A673 (cell line): ENCODE data around the gene PARD3. TPM values are rescaled to one million over a fixed set of nuclear protein-coding genes. Genes with fewer than 3 reads are reported as not detected.

Experiments used
- BruUV-seq: library from RNA; stranded (reverse); fragments of 400-500 nt; replicated peaks from 2 replicates; lab custom pipeline; 2021; lab: Mats Ljungman, UMichigan
- CTCF ChIA-PET: fragments of 300-600 bp; sonication (Branson Sonifier 250); formaldehyde crosslinking; loops from one replicate; lab custom pipeline; 2022; ENCODE audit warnings: antibody characterized with exemption; lab: Charles Lee
- POLR2A ChIA-PET: fragments of 300-600 bp; sonication (Branson Sonifier 250); formaldehyde crosslinking; loops from one replicate; lab custom pipeline; 2022; ENCODE audit warnings: antibody characterized with exemption; ENCODE audit not compliant: low non-redundant PET; lab: Charles Lee
- DNase-seq: peaks from one replicate; pipeline ENCODE4 v3.0.0-alpha.2; 2015; ENCODE audit warnings: low spot score
- H3K27ac ChIP-seq: fragments of 200-600 bp; sonication (generic); 2 replicates; pipeline ENCODE4 v1.5.1; 2016; ENCODE audit warnings: mixed run types, low read depth, mild to moderate bottlenecking, mixed read lengths, antibody characterized with exemption, low read length; ENCODE audit not compliant: poor library complexity, severe bottlenecking
- H3K27me3 ChIP-seq: fragments of 200-600 bp; sonication (generic); replicated peaks from 2 replicates; pipeline ENCODE4 v1.6.1; 2017; ENCODE audit warnings: mixed run types, low read depth, mild to moderate bottlenecking, mixed read lengths, antibody characterized with exemption, low read length; ENCODE audit not compliant: insufficient read depth, poor library complexity
- H3K36me3 ChIP-seq: fragments of 200-600 bp; sonication (generic); 2 replicates; pipeline ENCODE4 v1.6.1; 2016; ENCODE audit warnings: mixed run types, mild to moderate bottlenecking, mixed read lengths, antibody characterized with exemption, low read length; ENCODE audit not compliant: insufficient read depth, poor library complexity, severe bottlenecking
- H3K4me1 ChIP-seq: fragments of 200-600 bp; sonication (generic); 2 replicates; pipeline ENCODE4 v1.6.1; 2017; ENCODE audit warnings: mixed run types, mild to moderate bottlenecking, mixed read lengths, antibody characterized with exemption, low read length; ENCODE audit not compliant: insufficient read depth, poor library complexity, severe bottlenecking
- H3K4me3 ChIP-seq: fragments of 200-600 bp; sonication (generic); 2 replicates; pipeline ENCODE4 v1.5.1; 2016; ENCODE audit warnings: low read depth, mixed run types, mild to moderate bottlenecking, mixed read lengths, low read length; ENCODE audit not compliant: poor library complexity, severe bottlenecking
- H3K9me3 ChIP-seq: fragments of 200-600 bp; sonication (generic); 2 replicates; pipeline ENCODE4 v1.6.1; 2016; ENCODE audit warnings: mixed run types, low read depth, mild to moderate bottlenecking, mixed read lengths, antibody characterized with exemption, low read length; ENCODE audit not compliant: poor library complexity, severe bottlenecking
- EZH2 ChIP-seq: fragments of 200-600 bp; sonication (generic); IDR thresholded peaks from 2 replicates; pipeline ENCODE4 v1.6.1; 2017; ENCODE audit warnings: borderline replicate concordance, low read depth, mild to moderate bottlenecking, mixed read lengths, antibody characterized with exemption, low read length; ENCODE audit not compliant: poor library complexity, severe bottlenecking
- intact Hi-C: fragments of 100-400 bp; cut with micrococcal nuclease; formaldehyde crosslinking; loops from one replicate; pipeline ENCODE4 v1.10.0; 2022; ENCODE audit not compliant: unreplicated experiment
- total RNA-seq: library from RNA; stranded (reverse); gene quantifications from 2 replicates; pipeline ENCODE4 v1.2.3, GENCODE V29; 2021
- TF ChIP-seq, protein P1 (sequence below): fragments of 300-800, 200-600 bp; sonication (generic); conservative IDR thresholded peaks from 2 replicates; pipeline ENCODE4 v1.5.1; 2017; ENCODE audit warnings: low read depth, mild to moderate bottlenecking, antibody characterized with exemption, low read length, moderate library complexity, mixed read lengths

PARD3 gene
- total RNA-seq, 1 experiment from 2014 or later, result 28.0 TPM

DNA sequence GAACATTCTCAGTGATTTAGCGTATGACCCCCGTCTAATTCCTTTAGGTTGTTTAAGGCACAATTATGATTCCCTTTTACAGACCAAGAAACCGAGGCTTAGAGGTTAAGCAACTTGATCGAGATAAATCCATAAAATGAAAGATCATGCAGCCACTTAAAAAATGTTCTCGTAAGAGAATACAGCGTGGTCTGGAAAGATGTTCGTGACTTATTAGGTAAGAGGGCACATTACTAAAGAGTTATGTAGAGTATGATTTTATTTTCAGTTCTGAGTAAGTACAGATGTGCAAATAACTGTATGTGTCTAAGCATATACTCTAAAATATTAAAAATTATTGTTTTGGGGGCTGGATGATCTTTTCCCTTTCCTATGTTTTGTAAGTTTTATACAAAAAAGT, 575.1 kb downstream of the PARD3 start:
- intact Hi-C loops, result no loop called here

GRCh38 chr10:34237898-34238455, 577.1 kb downstream of the PARD3 start:
- Histone ChIP-seq H3K27me3 (no peaks in the 10 kb centered on the region), H3K27ac (no peak overlapping the region), H3K4me1 (peaks cover 10% of the 10 kb centered on the region), H3K36me3 (no peaks in the 10 kb centered on the region), H3K4me3 (no peak overlapping the region), H3K9me3 (no peaks in the 10 kb centered on the region)
- ChIA-PET POLR2A (no interaction called here), CTCF (interaction anchor here (0.5 kb wide), 1 partner anchor 903 kb away, joined by 3 read pairs; no protein-coding TSS in a partner anchor)
- no peak for TF ChIP-seq EZH2
- TF ChIP-seq, protein P1, sequence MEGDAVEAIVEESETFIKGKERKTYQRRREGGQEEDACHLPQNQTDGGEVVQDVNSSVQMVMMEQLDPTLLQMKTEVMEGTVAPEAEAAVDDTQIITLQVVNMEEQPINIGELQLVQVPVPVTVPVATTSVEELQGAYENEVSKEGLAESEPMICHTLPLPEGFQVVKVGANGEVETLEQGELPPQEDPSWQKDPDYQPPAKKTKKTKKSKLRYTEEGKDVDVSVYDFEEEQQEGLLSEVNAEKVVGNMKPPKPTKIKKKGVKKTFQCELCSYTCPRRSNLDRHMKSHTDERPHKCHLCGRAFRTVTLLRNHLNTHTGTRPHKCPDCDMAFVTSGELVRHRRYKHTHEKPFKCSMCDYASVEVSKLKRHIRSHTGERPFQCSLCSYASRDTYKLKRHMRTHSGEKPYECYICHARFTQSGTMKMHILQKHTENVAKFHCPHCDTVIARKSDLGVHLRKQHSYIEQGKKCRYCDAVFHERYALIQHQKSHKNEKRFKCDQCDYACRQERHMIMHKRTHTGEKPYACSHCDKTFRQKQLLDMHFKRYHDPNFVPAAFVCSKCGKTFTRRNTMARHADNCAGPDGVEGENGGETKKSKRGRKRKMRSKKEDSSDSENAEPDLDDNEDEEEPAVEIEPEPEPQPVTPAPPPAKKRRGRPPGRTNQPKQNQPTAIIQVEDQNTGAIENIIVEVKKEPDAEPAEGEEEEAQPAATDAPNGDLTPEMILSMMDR, result no peak
- intact Hi-C loops, result no loop called here
- no peak for DNase-seq
- no TSS peak for BruUV-seq

More for the DNA sequence above, 575.1 kb downstream of the PARD3 start:
- ChIA-PET CTCF (no interaction called here), POLR2A (no interaction called here)
- Histone ChIP-seq H3K4me1 (peaks cover 10% of the 10 kb centered on the region), H3K27me3 (no peaks in the 10 kb centered on the region), H3K36me3 (no peaks in the 10 kb centered on the region), H3K9me3 (no peaks in the 10 kb centered on the region), H3K27ac (no peak overlapping the region), H3K4me3 (no peak overlapping the region)
- no TSS peak for BruUV-seq
- DNase-seq, result no peak
- TF ChIP-seq EZH2, result no peak
- TF ChIP-seq, protein P1, result no peak

GRCh38 chr10:34236931-34237330, 578.2 kb downstream of the PARD3 start:
- TF ChIP-seq, protein P1, result no peak
- ChIA-PET POLR2A (no interaction called here), CTCF (no interaction called here)
- DNase-seq, result no peak
- Histone ChIP-seq H3K27ac (no peak overlapping the region), H3K27me3 (no peaks in the 10 kb centered on the region), H3K4me1 (peaks cover 10% of the 10 kb centered on the region), H3K36me3 (no peaks in the 10 kb centered on the region), H3K4me3 (no peak overlapping the region), H3K9me3 (no peaks in the 10 kb centered on the region)
- BruUV-seq, result no TSS peak
- intact Hi-C loops, result no loop called here
